ENCODE measurements around the gene HMGXB3.

Gene HMGXB3

GRCh38 chr5:150000256-150000989 is at the start of gene HMGXB3, which contains the start of gene TIGD6:
TSS of gene HMGXB3 (plus strand) at chr5:150000739. CDS start at chr5:150004853, 4,114 bp downstream.
TSS of gene TIGD6 (minus strand) at chr5:150000654. CDS start at chr5:149996348, 4,306 bp downstream.
- DNase-seq = peak; percentile 94

GRCh38 chr5:149951138-149951749 is 49.3 kb upstream of the HMGXB3 start:
- DNase-seq = no peak

DNA sequence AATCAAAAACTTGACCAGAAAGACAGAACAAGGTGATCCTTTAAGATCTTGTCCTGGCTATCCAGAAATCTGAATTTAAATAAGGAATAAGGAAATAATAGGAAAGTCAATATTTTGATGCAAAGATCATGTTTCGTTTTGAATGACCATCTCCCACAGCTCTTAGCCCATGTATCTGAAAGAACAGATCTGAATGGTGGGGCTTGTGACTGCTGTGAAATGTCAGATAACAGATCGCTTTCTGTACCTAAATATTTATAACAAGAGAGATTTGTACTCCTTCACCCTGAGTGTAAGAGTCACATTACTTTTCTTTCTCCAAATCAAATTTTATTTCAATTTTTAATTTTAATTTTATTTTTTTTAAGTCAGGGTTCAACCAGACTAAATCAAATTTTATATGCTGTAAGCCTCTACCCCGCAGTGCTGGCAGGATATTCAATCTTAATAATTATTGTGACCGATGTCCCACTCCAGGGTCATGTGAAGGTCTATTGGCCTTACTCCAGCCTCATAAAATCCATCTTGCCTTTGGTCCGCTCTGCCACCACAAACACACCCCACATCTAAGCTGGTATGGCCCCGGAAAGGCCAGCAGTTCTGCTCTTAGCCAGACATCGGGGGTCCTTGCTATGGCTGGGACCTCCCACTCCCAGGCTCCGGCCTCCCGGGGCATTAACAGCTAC is 47.0 kb upstream of the HMGXB3 start:
- DNase-seq = no peak

GRCh38 chr5:149954798-149955197 is 45.7 kb upstream of the HMGXB3 start:
- no peak for DNase-seq

GRCh38 chr5:149956685-149957084 is 43.9 kb upstream of the HMGXB3 start:
- no peak for DNase-seq

DNA sequence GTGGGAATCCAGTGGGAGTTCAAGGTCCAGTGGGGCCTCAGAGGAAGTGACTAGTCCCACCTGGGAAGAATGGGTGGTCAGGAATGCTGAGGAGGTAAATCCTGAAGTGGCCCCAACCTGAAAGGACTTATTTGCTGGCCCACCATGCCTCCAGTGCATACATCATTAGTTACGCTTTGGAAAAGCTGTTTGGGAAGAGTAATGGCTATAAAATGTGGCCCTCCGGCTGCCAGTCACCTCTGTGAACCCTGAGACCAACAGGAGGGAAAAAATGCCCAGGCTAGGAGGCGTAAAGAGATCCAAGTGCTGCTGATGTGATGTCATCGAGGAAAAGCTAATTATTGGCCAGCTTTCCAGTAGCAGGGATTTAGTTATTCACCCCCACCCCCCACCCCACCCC is 42.7 kb upstream of the HMGXB3 start:
- DNase-seq = no peak

GRCh38 chr5:149959406-149960236 is 40.9 kb upstream of the HMGXB3 start:
- peak; percentile 78 for DNase-seq

DNA sequence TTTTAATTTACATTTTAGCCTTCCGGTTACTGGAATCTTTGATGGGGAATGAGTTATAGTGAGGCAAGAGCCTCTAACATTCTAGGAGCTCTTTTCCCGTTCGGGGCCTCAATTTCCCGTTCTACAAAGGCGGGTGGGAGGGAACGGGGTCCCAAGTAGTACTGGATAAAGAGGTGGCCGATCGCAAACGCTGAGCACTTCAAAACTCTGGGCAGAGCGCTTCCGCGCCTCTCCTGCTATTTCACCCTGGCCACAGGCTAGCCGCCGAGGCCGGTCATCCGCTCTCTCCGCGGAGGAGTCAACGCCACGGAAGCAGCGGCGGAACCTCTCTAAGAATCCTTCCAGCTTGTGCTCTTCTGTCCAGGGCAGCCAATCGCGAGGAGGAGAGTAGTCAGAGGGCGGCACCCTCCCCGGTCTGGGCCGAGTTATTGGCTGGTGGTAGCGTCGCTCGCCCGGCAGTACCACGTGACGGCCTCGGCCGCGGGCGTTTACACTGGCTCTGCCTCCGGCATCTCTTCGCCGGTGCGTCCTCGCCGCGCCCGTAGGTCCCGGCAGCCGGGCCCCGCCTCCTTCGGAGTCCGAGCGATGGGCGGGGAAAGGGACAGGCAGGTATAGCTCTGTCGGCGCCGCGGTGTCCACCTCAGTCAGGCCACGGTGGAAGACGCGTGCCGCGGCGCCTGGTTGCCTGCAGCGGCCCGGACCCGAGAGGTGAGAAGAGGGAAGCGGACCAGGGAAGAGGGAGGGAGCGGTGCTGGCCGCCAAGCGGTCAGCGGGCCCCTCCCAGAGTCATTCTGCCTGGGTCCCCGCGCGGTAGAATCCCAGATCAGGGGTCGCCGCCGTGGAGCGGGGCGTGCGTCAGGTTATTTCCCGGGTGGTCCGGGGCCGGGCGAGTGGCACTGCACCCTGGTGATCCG is 40.0 kb upstream of the HMGXB3 start, which contains the start of gene SLC26A2:
SLC26A2 (plus strand) TSS at position 487 of the 914 bp plus-strand sequence. CDS start 16,895 bp downstream, outside the sequence.
- DNase-seq = peak; percentile 94

DNA sequence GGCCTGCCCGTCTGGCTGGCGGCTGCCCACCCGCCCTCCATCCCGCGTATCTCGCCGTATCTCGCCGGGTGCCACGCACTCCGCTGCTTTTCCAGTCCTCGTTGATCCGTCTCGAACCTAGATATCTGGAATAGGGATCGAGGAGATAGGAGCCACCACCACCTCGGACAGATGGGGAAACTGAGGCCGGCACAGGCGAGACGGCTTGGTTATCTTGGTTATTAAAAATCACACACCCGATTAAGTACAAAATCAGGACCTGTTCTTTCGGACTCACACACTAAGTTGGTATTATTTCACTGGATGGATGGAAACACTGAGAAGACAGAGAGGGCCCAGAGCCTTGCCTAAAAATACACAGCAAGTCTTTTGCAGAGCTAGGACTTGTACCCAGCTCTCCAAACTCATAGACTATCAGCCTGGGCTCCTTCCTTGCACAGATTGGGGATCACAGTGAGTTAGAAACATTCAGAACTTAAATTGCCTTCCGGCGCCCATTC is 39.3 kb upstream of the HMGXB3 start:
- DNase-seq = no peak

DNA sequence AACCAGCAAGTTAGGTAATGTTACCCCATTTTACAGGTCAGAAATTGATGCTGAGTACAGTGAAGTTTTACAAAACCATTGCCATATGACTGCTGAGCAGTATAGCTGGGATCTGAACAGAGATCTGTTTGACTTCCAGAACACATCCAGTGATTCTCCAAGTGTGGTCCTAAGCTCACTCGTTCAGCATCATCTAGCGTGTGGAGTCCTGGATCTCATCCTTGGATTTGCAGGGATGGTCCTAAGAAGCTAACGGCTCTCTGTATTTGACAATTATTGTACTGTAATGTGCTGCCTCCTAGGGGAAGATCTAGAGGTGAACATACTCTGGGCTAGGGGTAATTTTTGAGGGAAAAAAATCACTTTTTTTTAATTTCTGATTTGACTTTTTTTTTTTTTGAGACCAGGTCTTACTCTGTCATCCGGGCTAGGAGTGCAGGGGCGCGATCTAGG is 38.6 kb upstream of the HMGXB3 start:
- DNase-seq = no peak

GRCh38 chr5:149962601-149963300 is 37.8 kb upstream of the HMGXB3 start:
- no peak for DNase-seq

- DNase-seq = no peak
Measured at GRCh38 chr5:149963729-149964128, 36.8 kb upstream of the HMGXB3 start.

GRCh38 chr5:149966946-149967345 is 33.6 kb upstream of the HMGXB3 start:
- DNase-seq = no peak

DNA sequence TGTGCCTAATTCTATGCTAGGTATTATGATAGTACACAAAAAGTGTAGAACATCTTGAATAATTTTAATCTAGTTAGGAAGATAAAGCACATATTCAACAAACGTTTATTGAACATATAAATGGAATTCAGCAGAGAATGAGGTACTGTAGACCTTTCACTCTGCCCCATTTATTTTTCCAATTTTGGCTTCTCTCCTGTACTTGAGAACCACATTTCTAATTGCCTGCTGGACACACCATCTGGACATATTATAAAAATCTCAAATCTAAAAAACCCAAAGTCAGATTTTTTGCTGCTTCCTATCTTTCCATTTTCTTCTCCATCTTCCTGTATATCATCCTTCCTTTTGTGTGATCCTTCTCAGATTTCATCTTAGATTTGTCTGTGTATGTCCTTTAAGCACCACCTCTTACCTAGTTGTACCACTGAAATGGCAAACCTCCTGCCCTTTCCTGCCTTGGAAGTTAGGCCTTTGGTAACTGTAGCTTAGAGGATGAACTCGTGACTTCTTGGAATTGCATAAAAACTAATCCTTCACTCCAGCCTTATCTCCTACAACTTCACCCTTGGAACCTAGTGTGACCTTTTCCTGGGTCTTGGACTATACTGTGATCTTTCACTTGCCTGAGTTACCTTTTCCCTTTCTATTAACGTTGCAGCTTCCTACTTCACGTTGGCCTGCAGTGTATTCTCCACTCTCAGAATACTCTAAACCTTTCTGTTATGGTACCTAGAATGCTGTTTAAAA is 31.2 kb upstream of the HMGXB3 start:
- no peak for DNase-seq

GRCh38 chr5:149975409-149975808 is 25.1 kb upstream of the HMGXB3 start:
- no peak for DNase-seq

DNA sequence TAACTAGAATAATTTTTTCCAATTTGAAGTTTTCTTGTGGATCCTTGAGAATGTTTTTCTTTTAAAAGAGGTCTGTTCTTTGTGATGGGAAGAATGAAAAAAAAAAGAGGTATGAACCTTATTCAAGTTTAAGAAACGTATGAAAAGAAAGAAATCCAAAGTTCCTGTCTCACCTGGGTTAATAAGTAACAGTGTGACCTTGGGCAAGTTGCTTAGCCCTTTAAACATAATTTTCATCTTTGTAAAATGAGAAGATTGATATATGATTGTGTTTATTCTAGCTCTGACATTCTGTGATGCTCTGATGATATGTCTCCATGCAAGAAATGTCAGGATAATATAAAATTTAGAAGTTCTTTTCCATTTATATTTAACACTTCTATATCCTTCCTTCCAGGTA is 20.6 kb upstream of the HMGXB3 start:
- DNase-seq = no peak

DNA sequence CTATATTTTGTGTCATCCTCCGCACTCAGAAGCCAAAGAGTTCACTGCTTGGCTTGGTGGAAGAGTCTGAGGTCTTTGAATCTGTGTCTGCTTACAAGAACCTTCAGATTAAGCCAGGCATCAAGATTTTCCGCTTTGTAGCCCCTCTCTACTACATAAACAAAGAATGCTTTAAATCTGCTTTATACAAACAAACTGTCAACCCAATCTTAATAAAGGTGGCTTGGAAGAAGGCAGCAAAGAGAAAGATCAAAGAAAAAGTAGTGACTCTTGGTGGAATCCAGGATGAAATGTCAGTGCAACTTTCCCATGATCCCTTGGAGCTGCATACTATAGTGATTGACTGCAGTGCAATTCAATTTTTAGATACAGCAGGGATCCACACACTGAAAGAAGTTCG is 19.3 kb upstream of the HMGXB3 start:
- DNase-seq = no peak

- DNase-seq = no peak
Measured at GRCh38 chr5:149982505-149982904, 18.0 kb upstream of the HMGXB3 start.

DNA sequence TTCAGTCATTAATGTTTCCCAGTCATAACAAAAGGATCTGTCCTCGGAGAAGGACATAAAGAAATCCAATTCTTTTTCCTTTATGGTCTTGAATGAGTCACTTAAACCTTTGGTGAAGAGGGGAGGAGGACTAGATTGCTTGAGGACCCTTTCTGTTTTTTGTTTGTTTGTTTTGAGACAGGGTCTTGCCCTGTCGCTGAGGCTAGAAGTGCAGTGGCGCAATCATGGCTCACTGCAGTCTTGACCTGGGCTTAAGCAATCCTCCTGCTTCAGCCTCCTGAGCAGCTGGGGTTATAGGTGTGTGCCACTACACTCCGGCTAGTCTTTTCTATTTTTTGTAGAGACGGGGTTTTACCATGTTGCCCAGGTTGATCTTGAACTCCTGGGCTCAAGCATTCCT is 12.4 kb upstream of the HMGXB3 start:
- DNase-seq = no peak

Measured in activated CD8-positive, alpha-beta memory T cell treated with anti-CD3 and anti-CD28 coated beads for 24 hours (primary cell).